MV-4-11 (cell line): ENCODE measurements around the gene BBS9.
A peak's percentile ranks its signal among the peaks of the same experiment; 100 is the strongest.

Source experiments
- DNase-seq: peaks from one replicate; lab custom pipeline; 2025; lab: John Stamatoyannopoulos, UW

The BBS9 gene

DNA sequence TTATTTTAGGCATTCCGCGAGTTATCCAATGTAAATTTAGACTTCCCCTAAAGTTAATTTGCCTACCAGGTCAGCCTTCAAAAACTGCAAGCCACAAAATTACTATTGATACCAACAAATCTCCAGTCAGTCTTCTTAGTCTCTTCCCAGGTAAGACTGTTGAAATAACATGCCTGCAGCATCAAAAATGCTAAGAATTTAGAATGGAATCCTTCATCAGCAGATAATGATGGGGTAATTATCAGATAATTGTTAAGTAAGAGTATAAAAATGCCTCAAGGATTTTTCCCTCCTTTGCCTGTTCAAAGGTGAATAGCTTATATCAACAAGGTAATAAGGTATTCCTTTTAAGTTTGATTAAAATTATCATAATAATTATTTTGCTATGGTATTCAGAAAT lies 228.5 kb downstream of the BBS9 start:
- no peak for DNase-seq

DNA sequence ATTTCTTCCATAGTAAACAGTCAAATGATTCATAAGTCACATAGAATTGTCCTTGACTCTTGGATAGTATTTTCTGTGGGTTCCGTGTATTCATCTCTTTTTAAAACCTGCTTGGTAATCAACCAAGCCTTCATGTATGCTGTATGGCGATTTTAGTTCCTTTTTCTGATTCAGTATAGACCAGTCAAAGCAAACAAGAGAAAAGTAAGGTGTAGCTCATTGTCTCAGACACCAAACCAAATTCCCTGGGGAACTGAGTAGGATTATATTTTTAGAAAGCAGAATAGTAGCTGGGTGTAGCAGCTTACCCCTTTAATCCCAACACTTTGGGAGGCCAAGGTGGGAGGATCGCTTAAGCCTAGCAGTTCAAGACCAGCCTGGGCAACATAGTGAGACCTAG lies 240.5 kb downstream of the BBS9 start:
- DNase-seq = no peak

DNA sequence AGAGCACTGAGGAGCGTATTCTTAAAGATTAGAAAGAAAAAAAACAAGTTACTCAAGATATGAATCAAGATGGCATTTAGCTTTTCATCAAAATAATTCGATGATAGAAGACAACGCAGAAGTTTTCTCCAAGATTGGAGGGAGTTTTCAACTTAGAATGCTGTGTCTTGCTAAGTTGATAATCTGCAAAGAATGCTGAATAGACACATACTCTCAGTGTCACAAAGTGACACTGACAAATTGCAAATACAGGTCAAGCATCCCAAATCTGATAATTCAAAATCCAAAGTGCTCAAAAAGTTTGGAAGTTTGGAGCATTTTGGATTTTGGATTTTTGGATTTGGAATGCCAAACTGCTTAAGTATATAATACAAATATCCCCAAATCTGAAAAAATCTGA lies 243.8 kb downstream of the BBS9 start:
- DNase-seq = no peak

DNA sequence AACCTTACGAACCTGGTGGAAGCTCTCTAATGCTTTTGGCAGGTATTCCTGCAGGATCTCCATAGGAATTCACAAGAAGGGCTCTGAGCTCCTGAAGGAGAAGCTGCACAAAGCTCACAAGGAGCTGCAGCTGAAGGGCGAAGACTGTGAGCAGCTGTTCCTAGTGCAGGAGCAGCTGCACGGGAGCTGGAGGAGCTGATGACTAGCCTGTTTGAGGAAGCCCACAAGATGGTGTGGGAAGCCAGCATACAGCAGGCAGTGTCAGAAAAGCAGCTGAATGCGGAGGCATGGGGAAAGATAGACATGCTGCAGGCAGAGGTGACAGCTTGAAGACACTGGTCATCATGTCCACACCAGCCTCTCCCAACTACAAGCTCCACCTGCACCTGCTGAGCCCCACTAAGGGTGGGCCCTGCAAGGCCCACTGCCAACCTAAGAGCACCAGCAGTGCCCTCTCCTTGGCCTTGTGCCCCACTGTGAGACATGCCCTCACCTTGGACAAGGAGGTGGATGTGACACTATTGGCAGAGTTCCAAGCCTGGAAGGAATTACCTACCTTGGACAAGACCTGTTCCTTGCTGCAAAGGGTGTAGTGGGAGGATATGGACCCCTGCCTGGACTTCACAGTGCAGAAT lies 250.6 kb downstream of the BBS9 start:
- DNase-seq = no peak

DNA sequence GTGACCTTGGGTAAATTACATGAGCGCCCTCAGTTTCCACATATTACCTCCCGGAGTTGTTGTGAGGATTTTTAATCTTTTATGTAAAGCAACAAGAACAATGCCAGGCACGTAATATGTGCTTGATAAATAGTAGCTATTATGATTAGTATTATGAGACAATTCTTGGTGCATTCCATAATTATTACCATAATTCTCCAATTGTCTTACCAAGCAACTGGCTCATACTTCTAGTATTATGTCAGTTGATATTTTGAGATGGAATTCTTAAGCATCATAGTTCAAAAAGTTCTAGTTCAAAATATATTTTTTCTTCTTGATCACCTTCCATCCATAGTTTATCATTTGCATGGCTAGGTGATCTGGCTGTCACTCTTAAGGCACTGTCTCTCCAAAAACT lies 259.0 kb downstream of the BBS9 start:
- no peak for DNase-seq

DNA sequence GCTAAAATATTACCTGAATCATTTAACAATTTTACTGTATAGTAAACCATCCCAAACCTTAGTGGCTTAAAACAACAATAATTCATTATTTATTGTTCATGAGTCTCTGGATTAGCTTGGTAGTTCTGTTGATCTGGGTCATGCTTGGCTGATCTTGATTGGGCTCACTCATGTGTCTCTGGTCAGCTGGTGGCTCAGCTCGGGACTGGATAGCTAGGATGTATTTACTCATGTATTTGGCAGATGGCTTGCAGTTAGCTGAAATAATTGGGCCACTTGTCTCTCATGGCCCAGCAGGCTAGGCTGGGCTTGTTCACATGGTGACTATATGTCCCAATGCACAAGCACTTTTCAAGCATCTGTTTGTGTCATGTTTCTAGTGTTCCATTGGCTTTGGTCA lies 262.8 kb downstream of the BBS9 start:
- DNase-seq = no peak

DNA sequence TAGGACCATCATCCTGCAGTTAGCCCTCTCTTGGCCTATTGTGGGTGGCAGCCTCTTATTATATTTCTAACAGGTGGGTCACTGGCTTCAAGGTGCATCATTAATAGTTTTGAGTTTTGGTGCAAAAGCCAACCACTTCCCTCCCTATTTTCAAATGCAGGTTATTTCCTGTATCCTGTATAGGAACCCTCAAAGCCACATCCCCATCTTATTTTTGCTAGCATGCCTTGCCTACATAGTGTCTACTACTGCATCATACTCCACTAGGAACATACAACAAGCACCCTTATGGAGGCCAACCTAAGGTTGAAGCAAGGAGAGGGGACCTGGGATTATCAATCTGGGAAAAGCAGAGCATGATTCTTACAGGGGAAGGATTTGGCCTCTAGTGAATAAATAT lies 264.4 kb downstream of the BBS9 start:
- no peak for DNase-seq

DNA sequence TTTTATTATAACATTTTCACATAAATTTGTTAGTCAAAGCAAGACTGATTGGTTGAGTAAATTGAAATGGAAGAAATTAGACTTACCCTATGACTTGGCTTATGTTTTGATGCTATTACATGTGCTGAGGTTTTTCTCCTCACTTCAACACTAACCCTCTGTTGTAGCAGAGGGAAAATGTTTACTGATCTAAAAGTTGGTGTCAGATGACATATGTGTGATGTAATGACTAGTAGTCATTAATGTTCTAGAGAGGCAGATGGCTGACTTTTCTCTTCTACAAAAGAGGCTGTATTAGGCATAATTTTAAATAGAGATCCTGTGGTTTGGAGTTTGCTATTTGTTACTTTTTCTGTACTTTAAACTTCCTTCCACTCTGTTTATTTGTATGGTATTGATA lies 266.0 kb downstream of the BBS9 start:
- DNase-seq = no peak

DNA sequence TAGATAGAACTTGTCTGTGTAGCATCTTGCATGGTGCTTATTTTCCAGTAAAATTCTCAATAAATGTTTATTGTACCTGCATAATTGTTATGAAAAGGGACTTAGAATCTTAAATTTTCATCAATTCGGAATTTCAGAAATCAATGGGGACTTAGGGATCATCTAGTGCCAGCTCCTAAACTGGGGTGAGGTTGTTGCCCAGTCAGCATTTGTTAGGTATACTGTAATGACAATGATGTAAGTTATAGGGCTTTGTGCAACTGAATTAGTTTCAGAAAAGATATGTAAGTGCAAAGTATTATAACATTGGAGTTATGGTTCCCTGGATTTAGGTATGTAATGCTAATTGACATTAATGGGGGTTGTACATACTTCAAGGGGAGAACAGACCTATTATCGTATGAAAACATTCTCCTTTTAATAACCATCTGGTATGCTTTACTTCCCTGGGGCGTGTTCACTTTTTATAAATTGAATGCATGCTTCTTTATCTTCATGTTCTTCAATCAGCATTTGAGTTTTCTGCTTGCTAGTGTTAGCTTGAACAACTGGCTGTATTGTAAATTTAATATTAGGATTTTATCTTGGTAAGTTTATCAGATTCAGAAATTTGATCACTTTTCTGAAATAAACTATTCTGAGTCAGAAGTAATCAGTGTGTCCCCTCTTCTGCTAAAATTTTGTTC lies 270.3 kb downstream of the BBS9 start:
- DNase-seq = no peak

DNA sequence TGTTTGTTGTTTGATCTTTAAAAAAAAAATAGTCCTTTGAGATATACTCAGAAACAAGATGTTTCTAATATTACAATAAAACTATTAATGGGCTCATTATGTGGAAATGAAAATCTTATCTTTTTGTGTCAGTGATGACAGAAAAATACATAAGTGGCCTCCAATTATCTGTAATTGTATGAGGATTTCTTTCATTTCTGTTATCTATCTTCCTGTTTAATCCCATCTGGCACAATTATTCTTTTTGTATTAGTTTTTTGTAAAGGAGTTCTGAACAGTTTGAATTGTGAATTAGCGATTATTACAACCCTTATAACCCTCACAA lies 270.8 kb downstream of the BBS9 start:
- DNase-seq = no peak

DNA sequence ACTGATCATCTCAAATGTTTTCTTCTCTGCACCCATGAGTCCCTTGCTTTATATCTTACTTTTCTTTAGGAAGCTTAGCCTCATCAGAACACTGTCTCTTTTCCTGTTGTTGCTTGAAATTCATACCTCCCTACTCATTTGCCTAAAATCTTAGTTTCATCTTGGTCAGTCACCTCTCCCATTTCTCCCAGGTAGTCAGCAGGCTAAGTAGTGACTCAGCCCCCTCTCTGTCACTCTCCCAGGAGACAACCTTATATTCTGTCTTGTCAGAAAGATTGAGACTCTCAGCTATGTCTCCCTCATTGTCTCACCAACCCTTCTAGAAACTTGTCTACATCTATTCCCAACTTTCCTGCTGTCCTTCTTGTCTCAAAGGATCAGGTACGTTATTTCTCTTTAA lies 280.9 kb downstream of the BBS9 start:
- DNase-seq = no peak

DNA sequence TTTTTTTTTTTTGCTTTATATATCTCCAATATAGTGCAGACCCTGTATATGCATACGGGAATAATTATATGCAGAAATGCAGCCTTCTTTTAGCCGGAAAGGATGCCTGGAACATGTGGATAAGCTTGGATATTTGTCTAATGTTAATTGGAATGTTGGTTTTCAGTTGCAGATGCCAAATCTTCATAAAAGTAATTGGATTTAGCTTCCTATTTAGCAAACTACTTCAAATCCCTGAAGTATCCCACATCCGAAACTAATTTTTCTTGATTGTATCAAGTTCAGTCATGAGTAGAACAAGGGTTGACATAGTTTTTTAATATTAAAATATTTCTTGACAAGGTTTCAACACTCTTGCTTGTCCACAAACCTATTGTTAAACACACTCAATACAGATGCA lies 281.7 kb downstream of the BBS9 start:
- DNase-seq = no peak

DNA sequence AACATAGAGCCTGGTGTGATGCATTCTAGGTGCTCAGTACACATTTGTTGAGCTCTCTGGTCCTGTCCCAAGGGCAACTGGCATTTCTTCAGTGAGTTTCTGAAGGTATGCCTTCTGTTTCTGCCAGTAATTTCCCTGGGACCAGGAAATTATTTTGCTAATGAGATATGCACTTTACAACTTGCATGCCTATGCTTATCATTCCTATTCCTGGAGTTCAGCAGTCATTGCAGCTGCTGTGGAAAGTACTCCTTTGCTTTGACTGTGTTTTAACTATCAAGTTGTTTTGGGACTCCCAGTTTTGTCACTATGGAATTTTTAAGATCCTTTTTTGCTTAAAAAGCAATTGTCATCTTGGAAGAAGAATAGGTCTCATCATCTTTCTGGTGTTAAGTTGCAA lies 283.0 kb downstream of the BBS9 start:
- no peak for DNase-seq

DNA sequence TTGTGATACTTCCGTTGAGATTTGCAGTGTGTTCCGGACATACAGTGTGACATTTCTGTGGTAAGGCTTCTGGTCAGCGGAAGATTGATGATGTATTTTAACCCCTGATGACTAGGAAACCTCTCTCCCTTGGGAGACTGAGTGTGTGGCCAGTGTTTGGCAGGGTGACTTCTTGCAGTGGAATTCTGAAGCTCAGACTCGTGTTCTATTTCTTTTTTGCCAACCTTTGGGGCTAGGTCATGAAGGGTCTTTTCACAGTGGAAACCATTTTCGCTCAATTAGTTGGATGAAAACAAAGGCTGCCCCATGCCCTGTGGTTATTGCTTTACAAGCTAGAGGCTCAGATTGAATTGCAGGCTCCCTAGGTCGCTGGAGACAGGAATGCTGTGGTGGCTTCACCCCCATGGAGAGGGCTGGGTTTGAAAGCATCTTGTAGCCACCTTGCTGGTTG lies 288.9 kb downstream of the BBS9 start:
- DNase-seq = no peak

DNA sequence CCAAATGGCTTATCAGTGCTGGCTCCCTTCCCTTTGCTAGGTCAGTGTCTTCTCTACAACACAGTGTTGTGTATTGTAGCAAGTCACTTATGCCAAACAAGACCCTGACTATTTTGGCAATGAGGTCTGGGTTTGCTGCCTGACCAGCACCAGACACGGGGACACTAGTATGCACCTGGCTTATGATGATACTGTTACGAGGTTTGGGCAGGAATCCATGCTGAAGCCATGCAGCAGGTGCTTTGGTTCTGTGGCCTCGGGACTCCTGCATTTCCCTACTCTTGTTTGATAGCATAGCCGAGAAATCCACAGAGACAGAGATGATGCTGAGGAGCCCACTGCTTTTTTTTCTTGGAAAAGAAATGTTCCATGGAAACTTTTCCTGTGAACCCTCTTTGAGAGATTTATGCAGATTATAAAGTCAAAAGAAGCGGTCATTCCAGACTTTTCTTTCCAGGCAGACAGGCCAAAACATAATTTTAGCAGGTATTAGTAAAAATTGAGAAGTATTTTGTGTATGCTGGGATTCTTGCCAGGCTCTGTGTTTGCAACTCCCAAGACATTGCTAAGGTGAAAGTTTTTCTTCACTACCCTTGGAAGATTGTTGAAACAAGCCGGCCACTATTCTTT lies 291.1 kb downstream of the BBS9 start:
- DNase-seq = no peak

DNA sequence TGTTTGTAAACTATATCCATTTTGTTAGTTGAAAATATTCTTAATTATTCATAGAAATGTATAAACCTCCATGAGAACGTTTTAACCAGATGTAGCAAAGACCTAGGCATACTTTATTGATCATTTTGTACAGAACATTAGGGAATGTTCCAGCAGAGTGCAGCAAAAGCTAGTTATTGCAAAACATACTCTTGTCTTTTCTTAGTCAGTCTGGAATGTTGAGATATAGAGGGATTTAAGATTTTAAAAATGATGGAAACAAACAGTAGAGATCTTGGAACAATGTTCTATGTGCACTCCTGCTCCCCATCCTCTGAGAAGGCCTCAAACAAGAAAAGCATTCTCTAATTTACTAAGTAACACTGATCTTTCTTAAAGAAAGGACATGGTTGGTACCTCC lies 292.1 kb downstream of the BBS9 start:
- no peak for DNase-seq

DNA sequence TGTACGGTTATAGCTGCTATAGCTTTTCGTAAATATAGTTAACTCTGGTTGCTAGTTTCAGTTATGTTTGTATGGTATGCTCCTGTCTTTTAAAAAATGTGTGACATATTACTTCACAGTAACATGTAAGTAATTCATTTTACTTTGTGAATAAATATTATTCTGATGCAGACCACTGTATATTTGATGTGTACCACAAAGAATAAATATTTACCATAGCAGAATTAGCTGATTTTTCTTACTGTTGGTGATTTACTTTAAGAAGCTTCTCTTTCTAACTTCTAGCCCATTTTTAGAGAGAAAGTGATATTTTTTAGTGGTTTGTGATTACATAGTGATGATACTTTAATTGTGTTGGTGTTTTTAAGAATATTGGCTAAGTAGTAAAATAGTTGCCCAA lies 292.8 kb downstream of the BBS9 start:
- no peak for DNase-seq

DNA sequence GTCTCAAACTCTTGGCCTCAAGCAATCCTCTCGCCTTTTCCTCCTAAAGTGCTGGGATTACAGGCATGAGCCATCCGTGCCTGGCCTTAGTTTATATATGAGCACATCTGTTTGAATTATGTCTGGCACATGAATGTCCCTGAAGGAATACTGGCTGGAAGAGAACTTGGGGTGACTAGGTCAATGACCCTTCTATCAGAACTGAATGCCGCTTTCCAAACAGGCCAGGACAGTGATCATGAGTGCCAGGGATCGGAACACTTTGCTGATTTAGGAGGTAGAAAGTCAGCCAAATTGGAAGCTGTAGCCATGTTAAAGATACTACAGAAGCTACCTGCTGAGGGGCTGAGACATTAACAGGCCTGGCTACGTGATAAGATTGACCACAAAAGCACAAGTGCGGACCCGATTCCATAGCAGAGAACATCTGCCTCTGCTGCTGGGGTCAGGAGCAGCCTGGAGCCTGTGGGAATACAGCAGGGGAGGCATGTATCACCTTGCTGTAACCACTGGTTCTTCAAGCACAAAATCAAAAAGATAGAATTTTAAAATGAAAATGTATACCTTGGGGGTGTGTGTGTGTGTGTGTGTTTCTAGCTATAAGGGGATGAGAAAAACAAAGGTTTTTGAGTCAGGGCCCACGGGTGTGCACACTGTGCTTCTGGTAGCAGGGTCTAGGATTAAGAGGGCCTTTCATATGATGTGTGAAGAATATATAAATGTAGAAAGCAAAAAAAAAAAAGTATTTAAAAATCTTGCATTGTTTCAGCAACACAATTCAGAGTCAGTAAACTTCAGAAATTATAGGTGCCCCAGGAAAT lies 293.7 kb downstream of the BBS9 start:
- DNase-seq = no peak

DNA sequence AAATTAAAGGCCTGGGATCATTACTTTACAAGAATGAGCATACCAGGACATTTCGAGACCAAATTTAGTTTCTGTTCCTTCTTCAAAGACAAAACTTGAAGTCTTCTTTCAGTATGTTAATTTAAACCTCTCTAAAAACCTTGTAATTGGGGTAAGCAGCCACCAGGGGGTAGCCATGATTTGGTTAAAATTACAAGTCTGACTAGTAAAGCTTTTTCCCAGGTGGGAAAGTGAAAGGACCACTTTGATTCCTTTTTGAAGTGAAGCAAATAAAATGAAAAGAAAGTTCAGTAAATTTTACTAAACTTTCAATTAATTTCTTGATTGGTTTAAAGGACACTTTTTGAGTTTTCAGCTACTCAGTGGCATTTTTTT lies 294.3 kb downstream of the BBS9 start:
- DNase-seq = peak; percentile 45

DNA sequence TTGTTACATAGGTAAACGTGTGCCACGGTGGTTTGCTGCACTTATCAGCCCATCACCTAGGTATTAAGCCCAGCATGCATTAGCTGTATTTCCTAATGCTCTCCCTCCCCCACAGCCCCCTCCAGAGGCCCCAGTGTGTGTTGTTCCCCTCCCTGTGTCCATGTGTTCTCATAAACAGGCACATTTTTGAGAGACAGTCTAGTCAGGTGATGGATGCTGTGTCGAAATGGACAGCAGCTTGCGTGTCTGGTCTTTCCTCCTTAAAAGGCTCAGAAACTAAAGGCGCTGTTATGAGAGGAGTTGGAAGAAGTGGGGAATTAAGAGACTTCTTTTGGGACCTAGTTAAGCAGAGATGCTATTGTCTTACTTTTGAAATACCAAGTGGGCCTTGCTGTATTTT lies 296.0 kb downstream of the BBS9 start:
- no peak for DNase-seq

DNA sequence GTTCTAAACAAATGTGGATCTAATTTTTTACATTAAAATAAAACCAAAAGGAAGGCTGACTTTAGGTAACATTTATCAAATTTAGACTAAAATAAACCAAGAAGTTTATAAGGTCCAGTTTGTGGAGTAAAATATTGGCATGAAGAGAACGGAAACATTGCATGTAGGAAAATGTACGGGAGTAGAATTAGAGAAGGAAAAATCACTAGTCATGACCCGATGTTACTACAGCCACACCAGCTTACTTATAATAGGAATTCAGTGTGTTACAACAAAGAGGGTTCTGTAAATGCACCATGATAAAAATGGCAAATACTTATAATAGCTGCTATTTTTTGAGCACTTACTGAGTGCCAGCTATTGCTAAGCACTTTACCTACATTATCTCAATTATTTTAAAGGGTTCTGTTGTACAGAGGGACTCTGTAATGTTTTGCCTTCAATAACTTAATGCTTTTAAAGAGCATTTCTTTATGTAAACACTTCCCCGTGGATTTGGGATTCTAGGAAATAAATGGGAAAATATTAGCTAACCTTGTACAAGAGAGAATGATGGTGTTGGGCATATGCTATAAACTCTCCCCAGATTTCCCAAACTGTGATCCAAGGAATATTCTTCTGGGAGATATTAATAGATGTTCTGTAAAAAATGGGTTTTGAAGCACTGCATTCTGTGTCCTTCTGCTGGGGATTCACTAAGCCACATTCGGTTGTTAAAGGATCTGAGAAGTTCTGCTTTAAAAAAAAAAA lies 296.7 kb downstream of the BBS9 start:
- no peak for DNase-seq

DNA sequence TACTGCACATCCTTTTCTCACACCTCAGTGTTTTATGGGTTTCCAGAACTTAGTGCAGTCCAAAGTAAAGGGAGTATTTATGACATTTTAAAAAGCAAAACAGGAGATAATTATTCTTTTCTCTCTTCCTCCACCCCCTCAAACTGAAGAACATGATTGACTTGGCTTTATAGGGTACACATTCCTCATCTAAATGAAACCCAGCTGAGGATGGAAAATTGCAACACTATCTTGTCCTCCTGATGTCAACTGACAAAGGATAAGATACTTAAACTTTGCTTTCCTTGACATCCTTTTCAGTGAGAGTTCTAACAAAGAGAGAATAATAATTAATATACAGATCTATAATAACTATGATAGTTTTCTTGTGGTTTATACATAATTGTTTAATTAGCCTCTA lies 299.1 kb downstream of the BBS9 start:
- DNase-seq = no peak
